Liver (tissue), 9 donors: ENCODE results near the gene TMED1. TPM values are rescaled to one million over a fixed set of nuclear protein-coding genes. Genes with fewer than 3 reads are reported as not detected.

Experiments
- DNase-seq: peaks from one replicate; pipeline ENCODE4 v3.0.0-alpha.2; 2017; ENCODE audit warnings: low spot score
- H3K27ac ChIP-seq, 2 donors: one replicate each; pipeline ENCODE4 v1.7.0; 2013; ENCODE audit warnings: inconsistent platforms in 2 of 2, low read length in 2 of 2, control low read depth in 1 of 2, low read depth in 1 of 2, mild to moderate bottlenecking in 1 of 2
- H3K27me3 ChIP-seq, 4 donors: one replicate each; pipeline versions ENCODE4 v1.6.1 to v1.7.0; 2013; ENCODE audit warnings: low read length in 3 of 4, inconsistent platforms in 1 of 4, mild to moderate bottlenecking in 1 of 4, moderate library complexity in 1 of 4; ENCODE audit not compliant: control insufficient read depth in 4 of 4, insufficient read depth in 4 of 4
- H3K36me3 ChIP-seq, 4 donors: one replicate each; pipeline versions ENCODE4 v1.6.1 to v1.7.0; 2013; ENCODE audit warnings: low read length in 3 of 4, mild to moderate bottlenecking in 3 of 4, low read depth in 1 of 4, moderate library complexity in 1 of 4; ENCODE audit not compliant: control insufficient read depth in 4 of 4, insufficient read depth in 3 of 4
- H3K4me1 ChIP-seq, 4 donors: one replicate each; pipeline versions ENCODE4 v1.6.1 to v1.7.0; 2013; ENCODE audit warnings: low read length in 3 of 4, mild to moderate bottlenecking in 3 of 4, moderate library complexity in 1 of 4; ENCODE audit not compliant: control insufficient read depth in 4 of 4, insufficient read depth in 4 of 4
- H3K4me3 ChIP-seq, 3 donors: one replicate each; pipeline versions ENCODE4 v1.6.1 to v1.7.0; 2013; ENCODE audit warnings: low read length in 3 of 3, control low read depth in 1 of 3, low read depth in 1 of 3, mild to moderate bottlenecking in 1 of 3
- H3K9ac ChIP-seq, 2 donors: one replicate each; pipeline ENCODE4 v1.7.0; 2013; ENCODE audit warnings: low read length in 2 of 2, mild to moderate bottlenecking in 2 of 2, moderate library complexity in 2 of 2, control low read depth in 1 of 2, low read depth in 1 of 2
- H3K9me3 ChIP-seq, 4 donors: one replicate each; pipeline versions ENCODE4 v1.6.1 to v1.7.0; 2013; ENCODE audit warnings: low read length in 3 of 4; ENCODE audit not compliant: control insufficient read depth in 4 of 4
- EGR1 ChIP-seq, 2 donors: IDR thresholded peaks; 2 replicates each; pipeline ENCODE4 v1.6.1; 2016 to 2018; ENCODE audit warnings: antibody characterized with exemption in 2 of 2, low read depth in 2 of 2
- FOXA1 ChIP-seq: IDR thresholded peaks from 2 replicates; pipeline ENCODE4 v1.6.1; 2016; ENCODE audit warnings: antibody characterized with exemption
- FOXA2 ChIP-seq: IDR thresholded peaks from 2 replicates; pipeline ENCODE4 v1.6.1; 2016; ENCODE audit warnings: antibody characterized with exemption
- GABPA ChIP-seq, 2 donors: IDR thresholded peaks in 1 of 2; conservative IDR thresholded peaks in 1 of 2; 2 replicates each; pipeline ENCODE4 v1.6.1; 2016; ENCODE audit warnings: antibody characterized with exemption in 2 of 2, mild to moderate bottlenecking in 1 of 2, moderate library complexity in 1 of 2
- HNF4A ChIP-seq, 2 donors: conservative IDR thresholded peaks; 2 replicates each; pipeline ENCODE4 v1.6.1; 2016; ENCODE audit warnings: antibody characterized with exemption in 2 of 2, mild to moderate bottlenecking in 2 of 2
- HNF4G ChIP-seq: IDR thresholded peaks from 2 replicates; pipeline ENCODE4 v1.6.1; 2016; ENCODE audit warnings: antibody characterized with exemption
- JUND ChIP-seq, 2 donors: IDR thresholded peaks; 2 replicates each; pipeline ENCODE4 v1.6.1; 2016; ENCODE audit warnings: antibody characterized with exemption in 2 of 2
- NR2F2 ChIP-seq: IDR thresholded peaks from 2 replicates; pipeline ENCODE4 v1.6.1; 2016; ENCODE audit warnings: antibody characterized with exemption
- RAD21 ChIP-seq, 2 donors: IDR thresholded peaks; 2 replicates each; pipeline ENCODE4 v1.6.1; 2016; ENCODE audit warnings: antibody characterized with exemption in 2 of 2, mild to moderate bottlenecking in 2 of 2
- RXRA ChIP-seq, 2 donors: IDR thresholded peaks; 2 replicates each; pipeline ENCODE4 v1.6.1; 2017 to 2018; ENCODE audit warnings: antibody characterized with exemption in 2 of 2, mild to moderate bottlenecking in 1 of 2
- SP1 ChIP-seq: IDR thresholded peaks from 2 replicates; pipeline ENCODE4 v1.6.1; 2018; ENCODE audit warnings: antibody characterized with exemption, mild to moderate bottlenecking
- TAF1 ChIP-seq: conservative IDR thresholded peaks from 2 replicates; pipeline ENCODE4 v1.6.1; 2016; ENCODE audit warnings: antibody characterized with exemption, mild to moderate bottlenecking
- YY1 ChIP-seq: IDR thresholded peaks from 2 replicates; pipeline ENCODE4 v1.6.1; 2016; ENCODE audit warnings: antibody characterized with exemption, mild to moderate bottlenecking
- ZBTB33 ChIP-seq: IDR thresholded peaks from 2 replicates; pipeline ENCODE4 v1.6.1; 2016; ENCODE audit warnings: antibody characterized with exemption
- WGBS: extraction: QIAGEN DNeasy Blood & Tissue Kit; methylation state at CpG from one replicate; pipeline ENCODE4 v1.1.7; 2013; 5-methylcytosine and 5-hydroxymethylcytosine counted together
- polyA plus RNA-seq, 2 donors: library from polyadenylated mRNA; stranded (reverse) in 1 of 2; unstranded in 1 of 2; fragments of 200-250 nt in 1 of 2; fragments of >200 nt in 1 of 2; fragmentation: Nextera tagmentation in 1 of 2; extraction: Ambion mirVana in 1 of 2; gene quantifications; one replicate each; pipeline versions ENCODE4 v1.2.1 to v1.2.3, GENCODE V29; 2013 to 2015
- total RNA-seq, 2 donors: library from RNA; depleted of rRNA; stranded (reverse); fragments of >200 nt; gene quantifications; one replicate each; pipeline ENCODE4 v1.2.3, GENCODE V29; 2014
- TF ChIP-seq, protein P1 (sequence below): IDR thresholded peaks from 2 replicates; pipeline ENCODE4 v1.6.1; 2016; ENCODE audit warnings: antibody characterized with exemption
- TF ChIP-seq, protein P2 (sequence below): IDR thresholded peaks from 2 replicates; pipeline ENCODE4 v1.6.1; 2016; ENCODE audit warnings: antibody characterized with exemption
- TF ChIP-seq, protein P3 (sequence below): fragments of 150-350 bp; IDR thresholded peaks from 2 replicates; pipeline ENCODE4 v1.5.1; 2017; ENCODE audit warnings: improper control_type of control experiment, low read depth, low read length; ENCODE audit not compliant: missing input control
- donor health status: healthy.
- donor health status: healthy.
- donor health status: healthy.
- donor health status: healthy.
- donor health status: healthy.

TMED1 gene
- total and polyA plus RNA-seq, 4 donors: 17.8 to 34.7 (median 26.6) TPM

DNA sequence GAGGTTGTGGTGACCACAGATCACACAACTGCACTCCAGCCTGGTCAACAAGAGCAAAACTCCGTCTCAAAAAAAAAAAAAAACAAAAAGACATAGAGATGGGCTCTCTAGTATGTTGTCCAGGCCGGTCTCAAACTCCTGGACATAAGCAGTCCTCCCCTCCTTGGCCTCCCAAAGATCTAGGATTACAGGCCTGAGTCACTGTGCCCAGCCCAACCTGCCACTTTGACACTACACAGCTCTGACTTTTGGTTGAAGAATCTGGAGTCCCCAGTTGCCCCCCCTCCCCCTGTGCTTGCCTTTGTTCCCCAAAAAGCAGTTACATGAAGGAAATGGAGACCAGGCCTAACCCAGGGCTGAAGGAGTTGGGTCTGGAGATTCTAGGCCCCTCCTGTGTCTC lies 48.3 kb upstream of the TMED1 start:
- H3K27me3 ChIP-seq: no peaks in the 10 kb centered on the region
- no peak overlapping the region for H3K4me3 ChIP-seq
- H3K9ac ChIP-seq: no peak overlapping the region
- no peak overlapping the region for H3K27ac ChIP-seq
- TF ChIP-seq RAD21 (IDR thresholded peaks at IDR 0.05) (no peak), EGR1 (IDR thresholded peaks at IDR 0.05; ENCODE audit: low read depth in 2 of 2) (no peak), GABPA (IDR thresholded peaks at IDR 0.05 in 1 of 2, conservative IDR thresholded peaks at IDR 0.05 in 1 of 2) (no peak), FOXA2 (no peak), HNF4G (no peak), FOXA1 (no peak), NR2F2 (no peak), HNF4A (conservative IDR thresholded peaks at IDR 0.05) (no peak), JUND (IDR thresholded peaks at IDR 0.05) (no peak)
- TF ChIP-seq, protein P1, sequence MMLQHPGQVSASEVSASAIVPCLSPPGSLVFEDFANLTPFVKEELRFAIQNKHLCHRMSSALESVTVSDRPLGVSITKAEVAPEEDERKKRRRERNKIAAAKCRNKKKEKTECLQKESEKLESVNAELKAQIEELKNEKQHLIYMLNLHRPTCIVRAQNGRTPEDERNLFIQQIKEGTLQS: no peak
- TF ChIP-seq, protein P2, sequence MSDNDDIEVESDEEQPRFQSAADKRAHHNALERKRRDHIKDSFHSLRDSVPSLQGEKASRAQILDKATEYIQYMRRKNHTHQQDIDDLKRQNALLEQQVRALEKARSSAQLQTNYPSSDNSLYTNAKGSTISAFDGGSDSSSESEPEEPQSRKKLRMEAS: no peak
- TF ChIP-seq, protein P3, sequence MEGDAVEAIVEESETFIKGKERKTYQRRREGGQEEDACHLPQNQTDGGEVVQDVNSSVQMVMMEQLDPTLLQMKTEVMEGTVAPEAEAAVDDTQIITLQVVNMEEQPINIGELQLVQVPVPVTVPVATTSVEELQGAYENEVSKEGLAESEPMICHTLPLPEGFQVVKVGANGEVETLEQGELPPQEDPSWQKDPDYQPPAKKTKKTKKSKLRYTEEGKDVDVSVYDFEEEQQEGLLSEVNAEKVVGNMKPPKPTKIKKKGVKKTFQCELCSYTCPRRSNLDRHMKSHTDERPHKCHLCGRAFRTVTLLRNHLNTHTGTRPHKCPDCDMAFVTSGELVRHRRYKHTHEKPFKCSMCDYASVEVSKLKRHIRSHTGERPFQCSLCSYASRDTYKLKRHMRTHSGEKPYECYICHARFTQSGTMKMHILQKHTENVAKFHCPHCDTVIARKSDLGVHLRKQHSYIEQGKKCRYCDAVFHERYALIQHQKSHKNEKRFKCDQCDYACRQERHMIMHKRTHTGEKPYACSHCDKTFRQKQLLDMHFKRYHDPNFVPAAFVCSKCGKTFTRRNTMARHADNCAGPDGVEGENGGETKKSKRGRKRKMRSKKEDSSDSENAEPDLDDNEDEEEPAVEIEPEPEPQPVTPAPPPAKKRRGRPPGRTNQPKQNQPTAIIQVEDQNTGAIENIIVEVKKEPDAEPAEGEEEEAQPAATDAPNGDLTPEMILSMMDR: no peak
- peaks cover 14 to 23% (median 17%) of the 10 kb centered on the region in 4 donors for H3K4me1 ChIP-seq
- 90% methylated on average over 2 of the region's 2 CpGs for WGBS
- H3K36me3 ChIP-seq: no peaks in the 10 kb centered on the region
- no peak for DNase-seq
- no peaks in the 10 kb centered on the region for H3K9me3 ChIP-seq

GRCh38 chr19:10882108-10882457 lies 46.1 kb upstream of the TMED1 start:
- no peaks in the 10 kb centered on the region for H3K27me3 ChIP-seq
- H3K9me3 ChIP-seq: no peaks in the 10 kb centered on the region
- no peak overlapping the region for H3K27ac ChIP-seq
- 90% methylated on average over 9 of the region's 9 CpGs for WGBS
- H3K36me3 ChIP-seq: no peaks in the 10 kb centered on the region
- no peak for TF ChIP-seq JUND (IDR thresholded peaks at IDR 0.05)
- no peak for TF ChIP-seq GABPA (IDR thresholded peaks at IDR 0.05 in 1 of 2, conservative IDR thresholded peaks at IDR 0.05 in 1 of 2)
- TF ChIP-seq NR2F2: no peak
- no peak for TF ChIP-seq RXRA (IDR thresholded peaks at IDR 0.05)
- TF ChIP-seq HNF4G: no peak
- no peak for TF ChIP-seq YY1
- no peak overlapping the region for H3K9ac ChIP-seq
- no peak overlapping the region for H3K4me3 ChIP-seq
- DNase-seq: no peak
- peaks cover 14 to 27% (median 18%) of the 10 kb centered on the region in 4 donors for H3K4me1 ChIP-seq

GRCh38 chr19:10881403-10882107 lies 45.5 kb upstream of the TMED1 start:
- Histone ChIP-seq H3K4me1 (peaks cover 14 to 27% (median 20%) of the 10 kb centered on the region in 4 donors), H3K27ac (no peak overlapping the region)
- peak; percentile 25 for TF ChIP-seq SP1
- TF ChIP-seq HNF4A (conservative IDR thresholded peaks at IDR 0.05): peak; percentile 32 to 58
- no peak for TF ChIP-seq HNF4G
- peak; percentile 72 to 92 for TF ChIP-seq RXRA (IDR thresholded peaks at IDR 0.05)
- TF ChIP-seq, protein P1: no peak
- TF ChIP-seq, protein P3: no peak
- TF ChIP-seq, protein P2: no peak
- TF ChIP-seq ZBTB33: no peak
- no peak for TF ChIP-seq EGR1 (IDR thresholded peaks at IDR 0.05; ENCODE audit: low read depth in 2 of 2)
- no peak for TF ChIP-seq JUND (IDR thresholded peaks at IDR 0.05)
- TF ChIP-seq GABPA (IDR thresholded peaks at IDR 0.05 in 1 of 2, conservative IDR thresholded peaks at IDR 0.05 in 1 of 2): no peak
- peak; percentile 88 for TF ChIP-seq NR2F2
- TF ChIP-seq TAF1: no peak
- no peak for TF ChIP-seq RAD21 (IDR thresholded peaks at IDR 0.05)
- TF ChIP-seq FOXA1: no peak

More at GRCh38 chr19:10881403-10882107, 45.5 kb upstream of the TMED1 start:
- Histone ChIP-seq H3K36me3 (no peaks in the 10 kb centered on the region), H3K4me3 (no peak overlapping the region), H3K27me3 (no peaks in the 10 kb centered on the region), H3K9ac (no peak overlapping the region), H3K9me3 (no peaks in the 10 kb centered on the region)
- peak; percentile 59 for DNase-seq
- 68% methylated on average over 14 of the region's 14 CpGs for WGBS
